Neuronal stem cell (in vitro differentiated cells): ENCODE results near the gene PHKG2.

ENCODE experiments used
- DNase-seq: peaks from one replicate; pipeline ENCODE4 v3.0.0-alpha.2; 2013; ENCODE audit warnings: low spot score
- H2AFZ ChIP-seq: one replicate; pipeline ENCODE4 v1.6.1; 2013; ENCODE audit warnings: mild to moderate bottlenecking, low read length, inconsistent platforms
- H2AK5ac ChIP-seq: 2 replicates; pipeline ENCODE4 v1.6.1; 2013; ENCODE audit warnings: low read depth, mild to moderate bottlenecking, inconsistent platforms, low read length, moderate library complexity, mixed read lengths
- H2BK120ac ChIP-seq: 2 replicates; pipeline ENCODE4 v1.6.1; 2013; ENCODE audit warnings: low read depth, mild to moderate bottlenecking, inconsistent platforms, low read length, moderate library complexity, mixed read lengths
- H2BK12ac ChIP-seq: one replicate; pipeline ENCODE4 v1.6.1; 2013; ENCODE audit warnings: low read length, inconsistent platforms
- H2BK15ac ChIP-seq: 2 replicates; pipeline ENCODE4 v1.6.1; 2013; ENCODE audit warnings: mild to moderate bottlenecking, low read length, inconsistent platforms, mixed read lengths
- H2BK5ac ChIP-seq: one replicate; pipeline ENCODE4 v1.6.1; 2013; ENCODE audit warnings: inconsistent platforms, mild to moderate bottlenecking, low read length, moderate library complexity
- H3K14ac ChIP-seq: one replicate; pipeline ENCODE4 v1.6.1; 2013; ENCODE audit warnings: low read length, inconsistent platforms
- H3K18ac ChIP-seq: 2 replicates; pipeline ENCODE4 v1.6.1; 2013; ENCODE audit warnings: low read length, inconsistent platforms
- H3K23ac ChIP-seq: 2 replicates; pipeline ENCODE4 v1.6.1; 2013; ENCODE audit warnings: low read depth, mild to moderate bottlenecking, mixed read lengths, low read length, inconsistent platforms; ENCODE audit not compliant: poor library complexity
- H3K27ac ChIP-seq: replicated peaks from 3 replicates; pipeline ENCODE4 v1.5.1; 2013; ENCODE audit warnings: low read length, inconsistent platforms
- H3K27me3 ChIP-seq, 3 experiments: 2 replicates each; pipeline ENCODE4 v1.6.1; 2013; ENCODE audit warnings: low read length in 3 of 3, mild to moderate bottlenecking in 2 of 3, inconsistent platforms in 1 of 3, low read depth in 1 of 3, mixed read lengths in 1 of 3, moderate library complexity in 1 of 3; ENCODE audit not compliant: control insufficient read depth in 3 of 3, insufficient read depth in 3 of 3
- H3K36me3 ChIP-seq, 2 donors: replicated peaks in 1 of 2; 2 replicates each; pipeline ENCODE4 v1.6.1; 2013; ENCODE audit warnings: low read length in 2 of 2; ENCODE audit not compliant: control insufficient read depth in 2 of 2, insufficient read depth in 2 of 2
- H3K4ac ChIP-seq: 2 replicates; pipeline ENCODE4 v1.6.1; 2013; ENCODE audit warnings: inconsistent platforms, mild to moderate bottlenecking, low read length, moderate library complexity
- H3K4me1 ChIP-seq, 2 donors: 1 replicate in 1 of 2; 2 replicates in 1 of 2; pipeline ENCODE4 v1.6.1; 2013; ENCODE audit warnings: low read length in 2 of 2, low read depth in 1 of 2; ENCODE audit not compliant: control insufficient read depth in 2 of 2, insufficient read depth in 1 of 2
- H3K4me2 ChIP-seq: one replicate; pipeline ENCODE4 v1.6.1; 2013; ENCODE audit warnings: mild to moderate bottlenecking, low read length, inconsistent platforms; ENCODE audit not compliant: insufficient read depth, poor library complexity, severe bottlenecking
- H3K4me3 ChIP-seq, 2 donors: 2 replicates each; pipeline ENCODE4 v1.5.1; 2013; ENCODE audit warnings: low read length in 2 of 2, mild to moderate bottlenecking in 2 of 2, inconsistent platforms in 1 of 2, moderate library complexity in 1 of 2
- H3K79me1 ChIP-seq: one replicate; pipeline ENCODE4 v1.6.1; 2013; ENCODE audit warnings: low read depth, mild to moderate bottlenecking, inconsistent platforms, low read length, moderate library complexity
- H3K9ac ChIP-seq: one replicate; pipeline ENCODE4 v1.6.1; 2013; ENCODE audit warnings: mild to moderate bottlenecking, low read depth, low read length, inconsistent platforms; ENCODE audit not compliant: poor library complexity
- H3K9me3 ChIP-seq, 2 donors: replicated peaks in 1 of 2; 2 replicates each; pipeline versions ENCODE3 to v1.6.1; 2013; ENCODE audit warnings: low read length in 2 of 2, mild to moderate bottlenecking in 2 of 2, inconsistent platforms in 1 of 2, low read depth in 1 of 2, mixed read lengths in 1 of 2, moderate library complexity in 1 of 2; ENCODE audit not compliant: control insufficient read depth in 2 of 2, insufficient read depth in 1 of 2
- H4K8ac ChIP-seq: one replicate; pipeline ENCODE4 v1.6.1; 2013; ENCODE audit warnings: low read depth, mild to moderate bottlenecking, inconsistent platforms, low read length, moderate library complexity
- H4K91ac ChIP-seq: one replicate; pipeline ENCODE4 v1.6.1; 2013; ENCODE audit warnings: low read length, low read depth, mild to moderate bottlenecking, inconsistent platforms; ENCODE audit not compliant: poor library complexity
- WGBS, 2 donors: extraction: QIAGEN DNeasy Blood & Tissue Kit; methylation state at CpG; one replicate each; pipeline ENCODE4 v1.1.7; 2013; ENCODE audit warnings: missing lambda C conversion rate in 2 of 2, mixed read lengths in 1 of 2; ENCODE audit not compliant: insufficient read length in 2 of 2, insufficient replicate concordance in 1 of 2; ENCODE audit errors: extremely low coverage in 2 of 2; 5-methylcytosine and 5-hydroxymethylcytosine counted together

Gene PHKG2

GRCh38 chr16:30775392-30776188 is 27.4 kb downstream of the PHKG2 start:
- peak overlapping the region; percentile 61 for H2BK12ac ChIP-seq
- no peaks in the 10 kb centered on the region for H3K27me3 ChIP-seq
- H4K8ac ChIP-seq, result no peak overlapping the region
- H3K18ac ChIP-seq, result peak overlapping the region; percentile 96
- H4K91ac ChIP-seq, result no peak overlapping the region
- peak overlapping the region; percentile 96 for H3K4me2 ChIP-seq
- H3K27ac ChIP-seq, result peak overlapping the region; percentile 81
- H3K4me1 ChIP-seq, result peaks cover 12 to 18% of the 10 kb centered on the region in 2 donors
- peak; percentile 82 for DNase-seq
- H3K14ac ChIP-seq, result peak overlapping the region; percentile 97
- peak overlapping the region; percentile 96 for H3K23ac ChIP-seq
- peak overlapping the region; percentile 78 to 95 for H3K4me3 ChIP-seq
- no CpG with 5 or more reads among the region's 81 CpGs for WGBS, 2 donors
- peaks cover 42 to 75% of the 10 kb centered on the region in 2 donors for H3K36me3 ChIP-seq
- no peaks in the 10 kb centered on the region for H3K9me3 ChIP-seq
- H3K79me1 ChIP-seq, result peaks cover 5% of the 10 kb centered on the region
- H3K4ac ChIP-seq, result peak overlapping the region; percentile 70
- H3K9ac ChIP-seq, result peak overlapping the region; percentile 98
- peak overlapping the region; percentile 82 for H2AK5ac ChIP-seq
- H2BK5ac ChIP-seq, result peak overlapping the region; percentile 94
- peak overlapping the region; percentile 72 for H2AFZ ChIP-seq
- peak overlapping the region; percentile 47 for H2BK120ac ChIP-seq
- peak overlapping the region; percentile 31 for H2BK15ac ChIP-seq

DNA sequence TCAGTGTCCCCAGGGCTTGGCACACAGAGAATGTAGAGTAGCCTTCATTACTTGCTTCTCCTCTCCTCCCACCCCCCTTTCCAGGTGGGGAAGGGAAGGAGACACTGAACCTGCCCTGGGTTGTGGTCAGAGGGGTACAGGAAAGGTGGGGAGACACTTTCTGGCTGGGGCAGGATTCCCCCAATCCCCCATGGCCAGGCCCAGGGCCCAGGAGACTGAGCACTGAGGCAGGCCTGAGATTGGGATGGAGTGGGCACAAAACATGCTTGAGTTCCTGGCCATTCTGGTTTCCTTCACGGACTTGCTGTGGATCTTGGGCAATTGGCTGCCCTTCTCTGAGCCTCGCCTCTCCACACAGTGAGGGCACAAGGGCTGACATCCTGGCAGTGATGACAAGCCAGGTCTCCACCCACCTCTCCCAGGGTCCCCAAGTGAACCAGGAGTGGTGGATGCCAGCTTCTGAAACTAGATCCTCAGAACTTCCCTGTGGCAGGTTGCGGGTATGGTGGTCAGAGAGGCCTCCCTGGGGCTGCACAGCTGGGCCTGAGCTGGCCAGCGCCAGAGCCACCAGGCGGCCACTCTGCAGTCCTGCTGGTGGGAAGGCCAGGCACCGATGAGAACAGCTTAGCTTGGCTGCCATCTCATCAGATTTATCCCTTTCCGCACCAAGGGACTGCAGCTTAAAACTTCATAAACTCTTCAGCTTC is 29.5 kb downstream of the PHKG2 start:
- no peak for DNase-seq
- WGBS, 2 donors, result no CpG with 5 or more reads among the region's 7 CpGs

GRCh38 chr16:30778549-30779244 is 30.5 kb downstream of the PHKG2 start:
- no peak overlapping the region for H2AK5ac ChIP-seq
- H3K27ac ChIP-seq, result peak overlapping the region; percentile 30
- H3K4me2 ChIP-seq, result no peak overlapping the region
- no peak overlapping the region for H2BK120ac ChIP-seq
- peak overlapping the region; percentile 32 for H3K9ac ChIP-seq
- H3K14ac ChIP-seq, result no peak overlapping the region
- H3K27me3 ChIP-seq, result no peaks in the 10 kb centered on the region
- no peak overlapping the region for H3K4me3 ChIP-seq
- peaks cover 12 to 18% of the 10 kb centered on the region in 2 donors for H3K4me1 ChIP-seq
- H2BK5ac ChIP-seq, result no peak overlapping the region
- WGBS, 2 donors, result no CpG with 5 or more reads among the region's 14 CpGs
- H2BK12ac ChIP-seq, result no peak overlapping the region
- H4K8ac ChIP-seq, result no peak overlapping the region
- peaks cover 42 to 75% of the 10 kb centered on the region in 2 donors for H3K36me3 ChIP-seq
- no peak overlapping the region for H3K4ac ChIP-seq
- H3K9me3 ChIP-seq, result no peaks in the 10 kb centered on the region
- no peak overlapping the region for H3K18ac ChIP-seq
- peak; percentile 20 for DNase-seq
- no peak overlapping the region for H4K91ac ChIP-seq
- peaks cover 8% of the 10 kb centered on the region for H3K79me1 ChIP-seq
- H2AFZ ChIP-seq, result no peak overlapping the region
- no peak overlapping the region for H2BK15ac ChIP-seq
- H3K23ac ChIP-seq, result peak overlapping the region; percentile 45

More for the DNA sequence above, 29.5 kb downstream of the PHKG2 start:
- H3K4me3 ChIP-seq, result no peak overlapping the region
- no peak overlapping the region for H3K4me2 ChIP-seq
- peaks cover 42 to 75% of the 10 kb centered on the region in 2 donors for H3K36me3 ChIP-seq
- no peaks in the 10 kb centered on the region for H3K27me3 ChIP-seq
- peaks cover 5% of the 10 kb centered on the region for H3K79me1 ChIP-seq
- no peaks in the 10 kb centered on the region for H3K9me3 ChIP-seq
- no peak overlapping the region for H4K8ac ChIP-seq
- H2BK5ac ChIP-seq, result peak overlapping the region; percentile 29
- no peak overlapping the region for H3K4ac ChIP-seq
- H3K9ac ChIP-seq, result no peak overlapping the region
- peak overlapping the region; percentile 12 for H2BK120ac ChIP-seq
- no peak overlapping the region for H3K27ac ChIP-seq
- no peak overlapping the region for H2BK15ac ChIP-seq
- H2AK5ac ChIP-seq, result peak overlapping the region; percentile 41
- H2AFZ ChIP-seq, result no peak overlapping the region
- peaks cover 12 to 18% of the 10 kb centered on the region in 2 donors for H3K4me1 ChIP-seq
- H4K91ac ChIP-seq, result no peak overlapping the region
- no peak overlapping the region for H2BK12ac ChIP-seq
- no peak overlapping the region for H3K14ac ChIP-seq
- H3K18ac ChIP-seq, result no peak overlapping the region
- peak overlapping the region; percentile 20 for H3K23ac ChIP-seq
